ENCODE results near the gene POU2F3.

Gene POU2F3

DNA sequence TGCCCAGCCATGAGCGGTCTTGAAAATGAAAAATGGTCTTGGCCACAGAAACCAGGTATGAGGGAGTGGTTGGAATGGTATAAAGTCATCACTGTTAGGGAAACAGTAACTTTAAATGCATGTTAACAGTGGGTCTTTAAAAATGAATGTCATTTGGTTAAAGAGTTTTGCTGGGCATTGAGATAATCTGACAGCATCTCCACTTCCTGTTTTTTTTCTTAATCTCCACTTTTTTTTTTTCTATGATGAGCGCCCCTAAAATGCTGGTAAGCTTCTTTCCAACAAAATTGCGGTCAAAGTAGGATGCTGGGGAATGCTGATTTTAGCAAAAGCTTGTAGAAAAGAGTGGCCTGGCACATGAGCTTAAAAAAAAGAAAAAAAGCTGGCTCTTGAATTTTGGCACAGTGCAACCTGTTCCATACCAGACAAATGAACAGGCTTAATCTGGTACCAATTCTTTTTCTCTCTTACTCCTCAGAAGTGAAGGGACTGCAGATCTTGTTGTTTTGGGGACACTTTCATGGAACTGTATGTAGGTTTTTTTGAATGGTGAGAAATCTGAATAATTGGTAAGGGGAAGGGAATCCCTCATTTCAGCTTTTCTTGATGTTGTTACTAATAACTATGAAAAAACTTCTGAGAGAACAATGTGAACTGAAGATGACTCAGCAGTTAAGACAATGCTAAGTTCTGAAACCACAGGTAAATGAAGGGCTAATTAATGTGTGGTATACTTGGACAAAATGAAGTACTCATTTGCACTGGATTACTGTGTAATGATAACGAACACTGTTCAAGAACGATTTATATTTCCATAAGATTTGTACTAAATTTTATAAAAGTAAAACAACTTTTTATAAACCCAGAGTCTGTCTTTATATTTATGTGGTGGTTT, 93.1 kb downstream of the POU2F3 start:
- no peak overlapping the region for H3K4me3 ChIP-seq (ENCODE audit: low read length)

DNA sequence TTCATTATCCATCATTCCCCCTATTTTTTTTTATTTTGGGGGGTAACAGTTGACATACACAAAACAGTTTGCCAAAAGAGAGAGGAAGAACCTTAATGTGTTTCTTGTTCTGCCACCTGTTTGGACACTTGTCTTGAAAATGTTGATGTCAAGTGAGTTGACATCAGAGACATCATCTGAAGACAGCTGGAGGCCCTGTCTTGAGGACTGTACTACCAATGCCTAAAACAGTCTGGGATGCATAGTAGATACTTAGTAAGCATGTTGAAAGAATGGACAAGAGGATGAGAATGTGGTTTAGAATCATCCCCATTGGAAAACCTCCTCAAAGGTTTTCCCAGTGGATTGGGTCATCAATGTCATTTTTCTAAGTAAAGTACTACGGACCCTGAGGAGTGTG, 93.9 kb downstream of the POU2F3 start:
- H3K4me3 ChIP-seq (ENCODE audit: low read length), result no peak overlapping the region
- TF ChIP-seq ZNF274 (IDR thresholded peaks at IDR 0.05; ENCODE audit: low read depth, low read length), result no peak

More for the DNA sequence above, 93.1 kb downstream of the POU2F3 start:
- no peak for TF ChIP-seq ZNF274 (IDR thresholded peaks at IDR 0.05; ENCODE audit: low read depth, low read length)

DNA sequence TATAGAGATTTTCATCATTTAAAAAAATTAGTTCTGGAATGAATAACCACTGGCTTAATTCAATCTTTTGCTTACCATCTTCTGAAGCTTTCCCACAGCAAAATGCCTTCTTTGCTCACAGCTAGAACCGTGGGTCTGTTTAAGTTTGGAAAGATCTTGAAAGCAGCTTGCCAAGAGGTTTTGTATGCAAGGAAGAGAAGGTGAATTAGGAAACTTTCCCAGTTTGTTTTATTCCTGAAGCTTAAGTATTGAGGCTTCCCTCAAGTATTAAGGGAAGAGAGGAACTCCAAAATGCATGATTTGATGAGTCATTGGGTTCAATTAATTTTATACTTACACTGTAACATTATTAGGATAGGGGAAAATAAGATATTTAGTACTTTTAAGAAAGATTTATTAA, 94.4 kb downstream of the POU2F3 start:
- TF ChIP-seq ZNF274 (IDR thresholded peaks at IDR 0.05; ENCODE audit: low read depth, low read length), result no peak
- H3K4me3 ChIP-seq (ENCODE audit: low read length), result no peak overlapping the region

DNA sequence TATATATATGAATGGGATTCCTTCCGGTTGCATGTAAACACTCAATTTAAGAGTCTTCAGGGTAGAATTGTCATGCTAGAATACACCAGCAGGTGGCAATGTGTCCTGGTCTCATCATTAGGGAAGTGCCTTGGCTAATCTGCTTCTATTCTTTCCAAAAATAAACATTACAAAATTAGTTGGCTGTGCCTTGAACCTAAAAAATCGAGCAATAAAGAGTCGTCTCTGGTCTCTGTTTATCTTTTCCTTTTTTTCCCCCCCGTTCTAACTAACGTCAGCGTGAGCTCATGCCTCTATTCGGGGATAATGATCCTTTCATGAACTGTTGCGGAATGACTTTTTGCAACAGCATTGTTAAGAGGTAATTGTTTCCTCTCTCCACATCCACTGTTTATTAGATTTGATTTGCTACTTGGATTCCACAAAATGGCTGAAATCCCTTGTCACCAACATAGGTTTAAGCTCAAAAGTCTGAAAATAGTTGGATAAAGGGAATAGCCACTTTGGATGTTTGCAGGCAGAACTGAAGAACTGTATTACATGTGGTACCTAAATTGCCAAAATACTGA, 95.0 kb downstream of the POU2F3 start:
- H3K4me3 ChIP-seq (ENCODE audit: low read length), result peak overlapping the region; percentile 32; the same call in 1 of the 2 replicates
- no peak for TF ChIP-seq ZNF274 (IDR thresholded peaks at IDR 0.05; ENCODE audit: low read depth, low read length)

DNA sequence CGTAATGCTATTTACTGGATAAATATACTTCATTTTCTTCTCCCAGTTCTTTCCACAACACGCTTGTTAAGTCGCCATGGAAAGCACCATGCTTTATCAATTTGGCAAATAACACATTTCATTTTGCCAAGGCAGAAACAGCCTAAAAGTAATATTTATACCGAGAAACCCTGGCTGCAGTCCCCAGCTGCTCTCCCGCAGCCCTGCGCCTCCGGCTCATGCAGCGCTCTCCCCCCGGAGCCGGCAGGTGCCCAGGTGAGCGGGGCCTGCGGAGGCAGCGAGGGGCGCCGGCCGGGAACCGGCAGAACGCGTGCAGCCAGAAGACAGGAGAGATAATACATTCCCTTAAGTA, 95.6 kb downstream of the POU2F3 start:
- peak overlapping the region; percentile 75 for H3K4me3 ChIP-seq (ENCODE audit: low read length)
- no peak for TF ChIP-seq ZNF274 (IDR thresholded peaks at IDR 0.05; ENCODE audit: low read depth, low read length)

DNA sequence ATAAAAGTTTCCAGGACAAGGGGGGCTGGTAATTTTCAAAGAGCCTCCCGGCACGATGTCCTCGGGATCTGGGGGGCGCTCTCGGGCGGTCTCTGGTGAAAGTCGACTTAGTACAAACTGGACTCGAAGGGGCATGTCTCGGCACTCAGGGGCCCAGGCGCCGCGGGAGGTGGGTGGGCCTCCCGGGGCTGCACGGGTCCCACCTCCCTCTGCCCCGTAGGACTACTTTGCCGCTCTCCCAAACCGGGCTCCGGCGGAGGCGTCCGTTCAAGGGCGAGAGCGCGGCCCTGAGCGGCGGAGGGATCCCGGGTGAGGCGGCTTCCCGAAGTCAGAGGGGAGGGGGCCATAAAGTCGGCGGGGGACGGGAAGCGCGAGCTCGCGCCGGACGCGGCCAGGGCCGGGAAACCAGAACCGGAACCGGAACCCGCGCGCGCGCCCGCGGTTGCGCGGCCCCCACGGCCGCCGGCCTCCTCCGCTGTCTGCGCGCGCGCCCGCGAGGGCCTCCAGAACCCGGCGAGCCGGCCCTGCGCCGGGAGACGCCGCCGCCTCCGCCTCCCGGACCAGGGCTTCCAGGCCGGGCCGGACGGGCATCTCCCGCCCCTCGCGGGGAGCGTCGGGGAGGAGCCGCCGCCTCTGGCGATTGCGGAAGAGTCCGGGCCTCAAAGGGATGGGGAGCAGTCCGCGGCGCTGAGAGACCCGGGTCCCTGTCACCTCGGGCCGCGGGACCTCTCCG, 96.1 kb downstream of the POU2F3 start, which contains the start of gene ARHGEF12:
ARHGEF12 (plus strand) TSS at position 506 of the 733 bp plus-strand sequence. CDS start 831 bp downstream, outside the sequence.
- H3K4me3 ChIP-seq (ENCODE audit: low read length), result peak within 1 kb of the TSS; percentile 75
- no peak for TF ChIP-seq ZNF274 (IDR thresholded peaks at IDR 0.05; ENCODE audit: low read depth, low read length)

DNA sequence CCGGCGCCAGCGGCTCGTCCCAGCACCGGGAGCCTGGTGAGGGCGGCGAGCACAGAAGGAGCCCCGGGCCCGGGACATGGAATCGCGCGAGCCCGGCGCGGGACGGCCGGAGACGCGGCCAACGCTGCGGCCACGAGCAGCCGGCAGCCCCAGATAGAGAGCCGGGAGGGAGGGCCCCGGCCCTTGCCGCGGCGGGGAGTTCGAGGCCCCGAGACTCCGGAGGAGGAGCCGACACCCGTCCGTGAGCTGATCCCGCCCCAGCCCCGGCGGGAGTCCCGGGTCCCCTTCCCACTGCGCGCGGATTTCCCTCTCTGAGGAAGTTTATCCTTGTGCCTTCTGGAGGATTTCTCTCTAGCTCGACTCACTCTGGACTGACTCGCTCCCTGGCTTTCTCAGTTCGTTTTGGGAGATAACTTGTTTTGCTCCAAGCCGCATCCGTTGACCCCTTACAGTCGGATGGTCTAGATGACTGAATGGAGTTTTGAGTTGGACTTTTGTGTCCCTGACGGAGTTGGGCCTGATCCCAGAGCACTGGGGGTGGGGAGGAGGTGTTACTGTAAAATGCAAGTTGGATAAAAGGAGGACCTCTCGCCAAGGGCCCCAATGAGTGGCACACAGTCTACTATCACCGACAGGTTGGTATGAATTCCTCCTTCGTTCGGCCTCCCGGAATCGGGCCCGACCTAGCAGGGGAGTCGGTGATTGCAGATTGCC, 96.9 kb downstream of the POU2F3 start:
- peak overlapping the region; percentile 75 for H3K4me3 ChIP-seq (ENCODE audit: low read length)
- TF ChIP-seq ZNF274 (IDR thresholded peaks at IDR 0.05; ENCODE audit: low read depth, low read length), result no peak

DNA sequence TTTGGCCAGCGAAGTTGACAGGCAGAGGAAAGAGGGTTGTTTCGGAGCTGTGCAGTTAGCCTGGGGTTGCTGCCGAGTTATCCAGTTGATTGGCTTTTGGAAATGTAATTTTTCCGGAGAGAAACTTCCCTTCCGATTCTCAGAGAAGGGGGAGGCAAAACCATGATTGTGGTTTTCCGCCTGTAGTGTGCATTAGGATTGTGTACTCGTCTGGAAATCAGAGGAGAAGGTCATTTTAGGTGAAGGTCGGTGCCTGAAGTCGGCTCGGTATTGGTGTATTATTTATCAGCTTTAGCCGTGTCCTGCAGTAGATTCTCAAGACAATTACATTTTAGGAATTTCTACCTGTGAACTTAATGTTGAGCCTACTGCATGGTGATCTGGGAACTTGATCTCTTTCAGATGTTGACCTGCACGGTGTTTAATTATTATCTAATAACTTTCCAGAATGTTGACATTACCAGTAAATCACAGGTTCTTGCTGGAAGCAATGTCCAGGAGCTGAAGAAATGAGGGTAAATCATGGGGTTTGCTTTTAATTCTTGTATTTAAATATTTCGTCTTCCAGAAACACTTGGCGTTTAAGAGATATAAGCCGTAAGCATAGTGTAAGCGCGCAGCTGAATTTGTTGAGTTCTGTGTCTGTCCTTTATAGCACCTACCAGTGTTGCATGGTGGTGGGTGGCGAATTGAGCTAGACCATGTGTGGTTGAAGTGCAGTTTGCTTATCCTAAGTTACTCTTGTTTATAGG, 97.6 kb downstream of the POU2F3 start:
- H3K4me3 ChIP-seq (ENCODE audit: low read length), result peak overlapping the region; percentile 75
- no peak for TF ChIP-seq ZNF274 (IDR thresholded peaks at IDR 0.05; ENCODE audit: low read depth, low read length)

DNA sequence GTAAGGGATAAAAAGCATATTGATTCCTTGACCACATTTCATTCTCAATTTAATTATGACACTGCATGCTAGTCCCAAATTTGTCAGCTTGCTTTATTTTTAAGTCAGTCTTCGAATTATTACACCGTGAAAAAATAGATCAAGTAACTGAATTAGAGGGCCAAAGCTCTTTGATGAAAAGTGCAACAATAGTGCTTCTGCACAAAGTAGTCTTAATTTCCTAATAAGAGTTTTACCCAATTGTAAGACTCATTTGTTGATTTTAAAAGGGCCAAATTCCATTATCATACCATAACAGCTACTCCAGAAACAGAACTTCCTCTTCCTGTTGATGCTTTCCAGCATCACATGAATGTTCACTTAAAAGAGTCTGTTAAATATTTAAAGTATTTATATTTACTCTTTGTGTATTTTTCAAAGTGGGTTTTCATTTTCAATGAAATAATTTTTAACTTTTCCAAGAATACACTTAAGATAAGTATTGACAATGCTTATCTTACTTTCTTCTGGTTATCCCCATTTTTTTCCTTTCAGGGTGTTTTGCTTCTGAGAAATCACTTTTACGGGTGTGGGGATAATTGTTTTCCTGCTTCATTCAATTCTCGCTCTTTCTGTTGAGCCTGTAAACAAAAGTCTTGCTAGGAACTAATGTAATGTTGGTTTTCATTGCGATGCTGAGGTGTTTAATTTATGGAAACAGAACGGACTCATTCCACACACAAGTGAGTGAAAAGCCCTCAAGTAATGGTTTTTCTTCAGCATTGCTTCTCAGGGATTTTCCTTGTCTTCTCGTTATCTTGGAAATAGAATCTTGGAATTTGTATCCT, 98.4 kb downstream of the POU2F3 start:
- no peak for TF ChIP-seq ZNF274 (IDR thresholded peaks at IDR 0.05; ENCODE audit: low read depth, low read length)
- H3K4me3 ChIP-seq (ENCODE audit: low read length), result peak overlapping the region; percentile 75

DNA sequence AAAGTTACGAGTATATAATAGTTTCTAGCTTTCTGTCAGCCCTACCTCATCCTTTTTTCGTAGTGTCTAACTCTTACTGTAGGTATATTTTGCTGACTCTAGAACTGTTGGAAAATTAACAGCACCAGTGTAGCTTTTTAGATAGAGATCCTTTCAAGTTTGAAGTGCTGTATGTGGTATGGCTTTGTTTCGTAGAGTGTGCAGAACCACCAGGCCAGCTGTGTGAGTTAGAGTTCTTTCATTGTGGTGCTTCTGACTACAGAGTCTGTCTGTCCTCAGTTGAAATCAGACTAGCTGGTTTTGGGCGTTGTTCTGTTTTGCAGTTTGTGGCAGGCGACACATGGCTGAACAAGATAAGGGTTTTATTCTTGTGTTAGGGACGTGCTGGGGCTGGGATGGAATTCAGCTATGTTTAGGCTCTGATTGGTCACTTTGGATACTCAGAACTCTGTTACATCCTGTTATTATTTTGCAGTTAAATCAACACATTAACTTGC, 99.5 kb downstream of the POU2F3 start:
- TF ChIP-seq ZNF274 (IDR thresholded peaks at IDR 0.05; ENCODE audit: low read depth, low read length), result no peak
- peak overlapping the region; percentile 7; the same call in 1 of the 2 replicates for H3K4me3 ChIP-seq (ENCODE audit: low read length)

DNA sequence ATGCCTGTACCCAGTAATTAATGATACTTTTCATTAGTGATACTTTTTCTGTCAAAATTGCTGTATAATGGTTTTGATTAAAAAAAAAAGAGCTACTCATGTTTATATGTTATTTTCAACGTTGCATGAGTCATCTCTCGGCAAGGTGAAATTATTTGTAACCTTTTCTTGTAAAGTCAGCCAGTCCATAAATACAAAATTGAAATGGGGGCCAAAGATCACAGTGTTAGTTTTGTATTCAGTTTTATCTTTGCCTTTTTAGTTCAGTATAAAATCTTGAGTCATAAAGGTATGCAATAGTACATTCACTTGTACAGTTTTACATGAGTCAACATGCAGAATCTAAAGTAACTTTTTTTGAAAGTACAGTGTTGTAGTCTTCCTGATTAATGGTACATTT, 100.6 kb downstream of the POU2F3 start:
- no peak for TF ChIP-seq ZNF274 (IDR thresholded peaks at IDR 0.05; ENCODE audit: low read depth, low read length)
- no peak overlapping the region for H3K4me3 ChIP-seq (ENCODE audit: low read length)

DNA sequence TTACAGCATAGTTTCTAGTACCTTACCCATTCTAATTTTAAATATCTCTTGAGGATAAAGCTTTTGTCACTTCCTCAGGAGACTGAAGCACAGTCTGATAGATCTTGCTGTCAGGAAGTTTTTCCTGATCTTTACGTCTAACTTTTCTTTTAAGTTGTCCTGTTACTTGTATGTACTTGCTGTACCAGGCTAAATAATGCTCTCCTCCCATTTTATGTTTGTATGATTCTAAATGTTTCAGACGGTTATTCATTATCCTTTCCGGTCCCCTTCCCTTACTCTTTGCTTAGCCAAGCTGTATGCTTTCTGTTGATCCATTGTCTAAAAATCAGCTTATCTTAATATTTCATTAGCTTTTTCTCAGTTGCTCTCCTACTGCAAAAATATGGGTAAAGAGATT, 102.3 kb downstream of the POU2F3 start:
- H3K4me3 ChIP-seq (ENCODE audit: low read length), result no peak overlapping the region
- no peak for TF ChIP-seq ZNF274 (IDR thresholded peaks at IDR 0.05; ENCODE audit: low read depth, low read length)
